Activated T-cell treated with anti-CD3 and anti-CD28 coated beads for 1 hour (primary cell): Measurements from ENCODE around the gene SEPHS2.
"Not testable (repeated sequence)": the region's sequence is repeated elsewhere in the genome, so short reads cannot be mapped to it uniquely, and the experiment has no call there.

Source experiments
- DNase-seq: peaks from one replicate; pipeline ENCODE4 v3.0.0-alpha.2; 2020; ENCODE audit warnings: low read depth

The SEPHS2 gene

GRCh38 chr16:30445408-30446202 is at the start of gene SEPHS2:
Gene SEPHS2 (minus strand): TSS chr16:30445874. CDS start chr16:30445727, 147 bp downstream.
- DNase-seq = peak; percentile 93

GRCh38 chr16:30494709-30495108 is 49.0 kb upstream of the SEPHS2 start:
- no peak for DNase-seq

- DNase-seq = no peak
Measured at GRCh38 chr16:30493941-30494488, 48.3 kb upstream of the SEPHS2 start.

GRCh38 chr16:30491744-30492308 is 46.2 kb upstream of the SEPHS2 start:
- DNase-seq = peak; percentile 17

- no peak for DNase-seq
Measured at GRCh38 chr16:30491229-30491628, 45.6 kb upstream of the SEPHS2 start.

GRCh38 chr16:30490210-30490609 is 44.5 kb upstream of the SEPHS2 start:
- DNase-seq = no peak

GRCh38 chr16:30488764-30489605 is 43.3 kb upstream of the SEPHS2 start:
- DNase-seq = no peak

GRCh38 chr16:30485818-30486436 is 40.3 kb upstream of the SEPHS2 start:
- DNase-seq = no peak

- no peak for DNase-seq
Measured at GRCh38 chr16:30484887-30485286, 39.2 kb upstream of the SEPHS2 start.

GRCh38 chr16:30482366-30482765 is 36.7 kb upstream of the SEPHS2 start:
- DNase-seq = no peak

- DNase-seq = no peak
Measured at GRCh38 chr16:30481381-30481780, 35.7 kb upstream of the SEPHS2 start.

GRCh38 chr16:30478766-30479478 is 33.2 kb upstream of the SEPHS2 start:
- no peak for DNase-seq

- not testable (repeated sequence) for DNase-seq
Measured at GRCh38 chr16:30477773-30478172, 32.1 kb upstream of the SEPHS2 start.

- DNase-seq = no peak
Measured at GRCh38 chr16:30476991-30477390, 31.3 kb upstream of the SEPHS2 start.

GRCh38 chr16:30474684-30475083 is 29.0 kb upstream of the SEPHS2 start:
- no peak for DNase-seq

- DNase-seq = no peak
Measured at GRCh38 chr16:30474074-30474452, 28.4 kb upstream of the SEPHS2 start.

- DNase-seq = no peak
Measured at GRCh38 chr16:30473231-30474073, 27.8 kb upstream of the SEPHS2 start.

- DNase-seq = peak; percentile 66
Measured at GRCh38 chr16:30472328-30472942, 26.8 kb upstream of the SEPHS2 start, which contains the start of gene ITGAL. Gene ITGAL (plus strand): TSS chr16:30472742. CDS start chr16:30472838, 96 bp downstream.

GRCh38 chr16:30470632-30470995 is 24.9 kb upstream of the SEPHS2 start:
- DNase-seq = no peak

- DNase-seq = no peak
Measured at GRCh38 chr16:30470170-30470512, 24.5 kb upstream of the SEPHS2 start.
